Measurements from ENCODE around the gene LYVE1. TPM values are rescaled to one million over a fixed set of nuclear protein-coding genes. Genes with fewer than 3 reads are reported as not detected.

Gene LYVE1
- total and polyA plus RNA-seq, 2 of the 13 experiments (the other 11 are each of a cell fraction or from before 2014, with no cell fraction given) = 1.2 to 1.4 TPM

DNA sequence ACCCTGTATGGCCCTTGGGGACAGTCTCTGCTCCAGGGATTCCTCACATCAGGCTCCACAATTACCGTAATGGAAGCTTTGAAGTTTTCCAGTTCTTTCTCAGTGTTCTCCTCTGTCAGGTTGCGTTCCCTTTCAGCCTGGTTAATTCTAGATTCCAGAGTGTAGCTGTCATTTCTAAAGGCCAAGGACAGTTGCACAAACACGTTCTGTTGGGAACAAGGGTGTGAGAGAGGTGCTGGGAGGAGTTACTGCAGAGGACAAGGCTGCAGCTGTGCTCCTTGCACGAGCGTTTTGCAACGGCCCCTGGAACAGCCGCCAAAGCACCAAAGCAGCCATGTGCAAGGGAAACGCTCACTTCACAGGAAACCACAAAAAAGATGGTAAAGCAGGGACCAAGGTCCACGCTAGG is 35.9 kb upstream of the LYVE1 start (continued):
- TF ChIP-seq, protein P1, sequence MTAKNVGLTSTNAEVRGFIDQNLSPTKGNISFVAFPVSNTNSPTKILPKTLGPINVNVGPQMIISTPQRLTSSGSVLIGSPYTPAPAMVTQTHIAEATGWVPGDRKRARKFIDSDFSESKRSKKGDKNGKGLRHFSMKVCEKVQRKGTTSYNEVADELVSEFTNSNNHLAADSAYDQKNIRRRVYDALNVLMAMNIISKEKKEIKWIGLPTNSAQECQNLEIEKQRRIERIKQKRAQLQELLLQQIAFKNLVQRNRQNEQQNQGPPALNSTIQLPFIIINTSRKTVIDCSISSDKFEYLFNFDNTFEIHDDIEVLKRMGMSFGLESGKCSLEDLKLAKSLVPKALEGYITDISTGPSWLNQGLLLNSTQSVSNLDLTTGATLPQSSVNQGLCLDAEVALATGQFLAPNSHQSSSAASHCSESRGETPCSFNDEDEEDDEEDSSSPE (CRISPR knock-in tag; IDR thresholded peaks at IDR 0.05) = peak; percentile 56
- TF ChIP-seq SMYD3 (CRISPR knock-in tag; IDR thresholded peaks at IDR 0.05) = no peak
- no peak for TF ChIP-seq ZNF7 (CRISPR knock-in tag; IDR thresholded peaks at IDR 0.05)
- TF ChIP-seq, protein P2, sequence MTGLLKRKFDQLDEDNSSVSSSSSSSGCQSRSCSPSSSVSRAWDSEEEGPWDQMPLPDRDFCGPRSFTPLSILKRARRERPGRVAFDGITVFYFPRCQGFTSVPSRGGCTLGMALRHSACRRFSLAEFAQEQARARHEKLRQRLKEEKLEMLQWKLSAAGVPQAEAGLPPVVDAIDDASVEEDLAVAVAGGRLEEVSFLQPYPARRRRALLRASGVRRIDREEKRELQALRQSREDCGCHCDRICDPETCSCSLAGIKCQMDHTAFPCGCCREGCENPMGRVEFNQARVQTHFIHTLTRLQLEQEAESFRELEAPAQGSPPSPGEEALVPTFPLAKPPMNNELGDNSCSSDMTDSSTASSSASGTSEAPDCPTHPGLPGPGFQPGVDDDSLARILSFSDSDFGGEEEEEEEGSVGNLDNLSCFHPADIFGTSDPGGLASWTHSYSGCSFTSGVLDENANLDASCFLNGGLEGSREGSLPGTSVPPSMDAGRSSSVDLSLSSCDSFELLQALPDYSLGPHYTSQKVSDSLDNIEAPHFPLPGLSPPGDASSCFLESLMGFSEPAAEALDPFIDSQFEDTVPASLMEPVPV (CRISPR knock-in tag; IDR thresholded peaks at IDR 0.05) = no peak
- TF ChIP-seq FOXJ3 (CRISPR knock-in tag; IDR thresholded peaks at IDR 0.05; ENCODE audit: borderline replicate concordance) = no peak
- TF ChIP-seq XRCC5 (optimal IDR thresholded peaks at IDR 0.05; ENCODE audit: low read length) = peak; percentile 31
- TF ChIP-seq TBX3 (IDR thresholded peaks at IDR 0.05; ENCODE audit: borderline replicate concordance) = peak; percentile 30; the same call in 1 of the 2 replicates
- 0 out of 2 replicates have a peak, but pooled peaks have one; percentile 41 for TF ChIP-seq PITX1 (CRISPR knock-in tag; IDR thresholded peaks at IDR 0.05)
- peak; percentile 56; the same call in 1 of the 2 replicates for TF ChIP-seq RXRA (CRISPR knock-in tag; IDR thresholded peaks at IDR 0.05)
- TF ChIP-seq HDAC2 (CRISPR knock-in tag; IDR thresholded peaks at IDR 0.05) = peak; percentile 72; the same call in 1 of the 2 replicates
- TF ChIP-seq ZNF10 (CRISPR knock-in tag; IDR thresholded peaks at IDR 0.05; ENCODE audit: borderline replicate concordance, low read depth) = no peak
- peak; percentile 34; the same call in 1 of the 2 replicates for TF ChIP-seq ZMYM4 (CRISPR knock-in tag; IDR thresholded peaks at IDR 0.05)
- no peak; the same call in 1 of the 2 replicates for TF ChIP-seq ZBTB3 (CRISPR knock-in tag; IDR thresholded peaks at IDR 0.05; ENCODE audit: borderline replicate concordance, low read depth)
- TF ChIP-seq ASH2L (IDR thresholded peaks at IDR 0.05; ENCODE audit: insufficient read length, low read depth, low read length) = peak; percentile 25
- TF ChIP-seq, protein P3, sequence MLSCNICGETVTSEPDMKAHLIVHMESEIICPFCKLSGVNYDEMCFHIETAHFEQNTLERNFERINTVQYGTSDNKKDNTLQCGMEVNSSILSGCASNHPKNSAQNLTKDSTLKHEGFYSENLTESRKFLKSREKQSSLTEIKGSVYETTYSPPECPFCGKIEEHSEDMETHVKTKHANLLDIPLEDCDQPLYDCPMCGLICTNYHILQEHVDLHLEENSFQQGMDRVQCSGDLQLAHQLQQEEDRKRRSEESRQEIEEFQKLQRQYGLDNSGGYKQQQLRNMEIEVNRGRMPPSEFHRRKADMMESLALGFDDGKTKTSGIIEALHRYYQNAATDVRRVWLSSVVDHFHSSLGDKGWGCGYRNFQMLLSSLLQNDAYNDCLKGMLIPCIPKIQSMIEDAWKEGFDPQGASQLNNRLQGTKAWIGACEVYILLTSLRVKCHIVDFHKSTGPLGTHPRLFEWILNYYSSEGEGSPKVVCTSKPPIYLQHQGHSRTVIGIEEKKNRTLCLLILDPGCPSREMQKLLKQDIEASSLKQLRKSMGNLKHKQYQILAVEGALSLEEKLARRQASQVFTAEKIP (CRISPR knock-in tag; IDR thresholded peaks at IDR 0.05; ENCODE audit: borderline replicate concordance) = no peak
- TF ChIP-seq, protein P4, sequence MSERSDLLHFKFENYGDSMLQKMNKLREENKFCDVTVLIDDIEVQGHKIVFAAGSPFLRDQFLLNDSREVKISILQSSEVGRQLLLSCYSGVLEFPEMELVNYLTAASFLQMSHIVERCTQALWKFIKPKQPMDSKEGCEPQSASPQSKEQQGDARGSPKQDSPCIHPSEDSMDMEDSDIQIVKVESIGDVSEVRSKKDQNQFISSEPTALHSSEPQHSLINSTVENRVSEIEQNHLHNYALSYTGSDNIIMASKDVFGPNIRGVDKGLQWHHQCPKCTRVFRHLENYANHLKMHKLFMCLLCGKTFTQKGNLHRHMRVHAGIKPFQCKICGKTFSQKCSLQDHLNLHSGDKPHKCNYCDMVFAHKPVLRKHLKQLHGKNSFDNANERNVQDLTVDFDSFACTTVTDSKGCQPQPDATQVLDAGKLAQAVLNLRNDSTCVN (CRISPR knock-in tag; IDR thresholded peaks at IDR 0.05; ENCODE audit: borderline replicate concordance) = peak; percentile 97
- TF ChIP-seq ZNF775 (CRISPR knock-in tag; IDR thresholded peaks at IDR 0.05; ENCODE audit: borderline replicate concordance) = no peak
- TF ChIP-seq TEAD3 (CRISPR knock-in tag; optimal IDR thresholded peaks at IDR 0.05; ENCODE audit: borderline replicate concordance) = peak; percentile 77
- TF ChIP-seq, protein P5, sequence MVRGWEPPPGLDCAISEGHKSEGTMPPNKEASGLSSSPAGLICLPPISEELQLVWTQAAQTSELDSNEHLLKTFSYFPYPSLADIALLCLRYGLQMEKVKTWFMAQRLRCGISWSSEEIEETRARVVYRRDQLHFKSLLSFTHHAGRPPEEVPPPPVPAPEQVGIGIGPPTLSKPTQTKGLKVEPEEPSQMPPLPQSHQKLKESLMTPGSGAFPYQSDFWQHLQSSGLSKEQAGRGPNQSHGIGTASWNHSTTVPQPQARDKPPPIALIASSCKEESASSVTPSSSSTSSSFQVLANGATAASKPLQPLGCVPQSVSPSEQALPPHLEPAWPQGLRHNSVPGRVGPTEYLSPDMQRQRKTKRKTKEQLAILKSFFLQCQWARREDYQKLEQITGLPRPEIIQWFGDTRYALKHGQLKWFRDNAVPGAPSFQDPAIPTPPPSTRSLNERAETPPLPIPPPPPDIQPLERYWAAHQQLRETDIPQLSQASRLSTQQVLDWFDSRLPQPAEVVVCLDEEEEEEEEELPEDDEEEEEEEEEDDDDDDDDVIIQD (CRISPR knock-in tag; IDR thresholded peaks at IDR 0.05; ENCODE audit: low read depth) = peak; percentile 41; the same call in 1 of the 2 replicates
- 0 out of 4 replicates have a peak, but pooled peaks of 1 of the 2 experiments have one; percentile 19 for TF ChIP-seq KLF16 (CRISPR knock-in tag; IDR thresholded peaks at IDR 0.05)

Data from HepG2 (cell line).